ENCODE measurements around the gene CABP4.

CABP4 gene

GRCh38 chr11:67435727-67436458, 19.3 kb upstream of the CABP4 start:
- DNase-seq (ENCODE audit: low read depth) = no peak

GRCh38 chr11:67436459-67437081, 18.6 kb upstream of the CABP4 start:
- DNase-seq (ENCODE audit: low read depth) = peak; percentile 57

- DNase-seq (ENCODE audit: low read depth) = peak; percentile 71
Measured at GRCh38 chr11:67437082-67437808, 17.9 kb upstream of the CABP4 start, which contains the start of gene PTPRCAP. TSS of gene PTPRCAP (minus strand) at chr11:67437682. CDS start at chr11:67437619, 63 bp downstream.

- DNase-seq (ENCODE audit: low read depth) = no peak
Measured at GRCh38 chr11:67437809-67438157, 17.4 kb upstream of the CABP4 start.

GRCh38 chr11:67438158-67438902, 16.8 kb upstream of the CABP4 start:
- DNase-seq (ENCODE audit: low read depth) = peak; percentile 66

- no peak for DNase-seq (ENCODE audit: low read depth)
Measured at GRCh38 chr11:67439321-67440228, 15.6 kb upstream of the CABP4 start.

GRCh38 chr11:67440229-67441097, 14.7 kb upstream of the CABP4 start:
- DNase-seq (ENCODE audit: low read depth) = no peak

- no peak for DNase-seq (ENCODE audit: low read depth)
Measured at GRCh38 chr11:67441098-67441563, 14.0 kb upstream of the CABP4 start.

- no peak for DNase-seq (ENCODE audit: low read depth)
Measured at GRCh38 chr11:67441731-67442351, 13.3 kb upstream of the CABP4 start.

- no peak for DNase-seq (ENCODE audit: low read depth)
Measured at GRCh38 chr11:67442504-67443404, 12.4 kb upstream of the CABP4 start.

- no peak for DNase-seq (ENCODE audit: low read depth)
Measured at GRCh38 chr11:67445515-67445914, 9.6 kb upstream of the CABP4 start.

- DNase-seq (ENCODE audit: low read depth) = no peak
Measured at GRCh38 chr11:67448220-67448609, 6.9 kb upstream of the CABP4 start.

- no peak for DNase-seq (ENCODE audit: low read depth)
Measured at GRCh38 chr11:67449116-67449844, 5.9 kb upstream of the CABP4 start.

- no peak for DNase-seq (ENCODE audit: low read depth)
Measured at GRCh38 chr11:67450796-67451657, 4.1 kb upstream of the CABP4 start.

- no peak for DNase-seq (ENCODE audit: low read depth)
Measured at GRCh38 chr11:67451658-67451976, 3.5 kb upstream of the CABP4 start.

- no peak for DNase-seq (ENCODE audit: low read depth)
Measured at GRCh38 chr11:67452141-67452952, 2.8 kb upstream of the CABP4 start, which contains the start of gene GPR152. TSS of gene GPR152 (minus strand) at chr11:67452729. CDS start at chr11:67452724, 5 bp downstream.

All from activated T-cell treated with anti-CD3 and anti-CD28 coated beads for 1 hour (primary cell).